Prostate gland (tissue), 2 donors: ENCODE measurements around the gene SYCN. TPM values are rescaled to one million over a fixed set of nuclear protein-coding genes. Genes with fewer than 3 reads are reported as not detected.

Experiments used
- DNase-seq: peaks from one replicate; pipeline ENCODE4 v3.0.0-alpha.2; 2019; ENCODE audit warnings: low spot score
- H3K27ac ChIP-seq, 2 donors: fragments of 200-600 bp; sonication (generic); 2 replicates each; pipeline ENCODE4 v1.5.1; 2017 to 2019
- H3K27me3 ChIP-seq: fragments of 200-600 bp; sonication (generic); replicated peaks from 2 replicates; pipeline ENCODE4 v1.5.1; 2019; ENCODE audit not compliant: insufficient read depth
- H3K36me3 ChIP-seq, 2 donors: fragments of 200-600 bp; sonication (generic); 1 replicate in 1 of 2; 2 replicates in 1 of 2; pipeline versions ENCODE4 v1.5.1 to v1.8.1; 2017 to 2019
- H3K4me1 ChIP-seq: fragments of 200-600 bp; sonication (generic); replicated peaks from 2 replicates; pipeline ENCODE4 v1.5.1; 2019
- H3K4me3 ChIP-seq, 2 donors: fragments of 200-600 bp; sonication (generic); 2 replicates each; pipeline ENCODE4 v1.5.1; 2017 to 2019
- H3K9me3 ChIP-seq: fragments of 200-600 bp; sonication (generic); 2 replicates; pipeline ENCODE4 v1.5.1; 2017
- CTCF ChIP-seq, 4 experiments: fragments of 200-600 bp in 2 of 4; fragments of 450-650 bp in 2 of 4; sonication (generic) in 2 of 4; IDR thresholded peaks; 1 replicate in 3 of 4; 2 replicates in 1 of 4; pipeline ENCODE4 v1.5.1; 2016 to 2019; ENCODE audit warnings: antibody characterized with exemption in 4 of 4, mild to moderate bottlenecking in 2 of 4, moderate library complexity in 2 of 4
- POLR2A ChIP-seq: fragments of 450-650 bp; IDR thresholded peaks from one replicate; pipeline ENCODE4 v1.6.1; 2016; ENCODE audit warnings: antibody characterized with exemption, mild to moderate bottlenecking
- POLR2AphosphoS5 ChIP-seq: sonication (generic); formaldehyde crosslinking; IDR thresholded peaks from one replicate; pipeline ENCODE4 v1.6.1; 2017; ENCODE audit warnings: antibody characterized with exemption
- WGBS: methylation state at CpG from one replicate; pipeline ENCODE4 v1.1.5; 2018; 5-methylcytosine and 5-hydroxymethylcytosine counted together
- intact Hi-C: fragments of 100-400 bp; cut with DNase I; formaldehyde crosslinking; loops from one replicate; pipeline ENCODE4 v1.14.2; 2022
- total RNA-seq, 2 donors: library from RNA; depleted of rRNA; stranded (reverse); fragments of >200 nt; gene quantifications; one replicate each; pipeline ENCODE4 v1.1.0, GENCODE V29; 2016

SYCN gene
- total RNA-seq, 2 donors from 2014 or later = 165 TPM; not detected in 1

- no peak for TF ChIP-seq POLR2AphosphoS5
- TF ChIP-seq POLR2A = no peak
- no peak for TF ChIP-seq CTCF (IDR thresholded peaks at IDR 0.05)
- no peaks in the 10 kb centered on the region for H3K9me3 ChIP-seq
- intact Hi-C loops = no loop called here
Measured at GRCh38 chr19:39240421-39240820, 36.4 kb upstream of the SYCN start.

GRCh38 chr19:39238944-39239343 lies 34.9 kb upstream of the SYCN start:
- no peak for DNase-seq
- WGBS = 90% methylated on average over 6 of the region's 6 CpGs
- Histone ChIP-seq H3K4me3 (no peak overlapping the region), H3K27me3 (no peaks in the 10 kb centered on the region), H3K27ac (no peak overlapping the region), H3K4me1 (no peaks in the 10 kb centered on the region), H3K36me3 (no peaks in the 10 kb centered on the region), H3K9me3 (no peaks in the 10 kb centered on the region)
- TF ChIP-seq CTCF (IDR thresholded peaks at IDR 0.05) (no peak), POLR2AphosphoS5 (no peak), POLR2A (no peak)
- intact Hi-C loops = no loop called here

More at GRCh38 chr19:39240421-39240820, 36.4 kb upstream of the SYCN start:
- Histone ChIP-seq H3K27me3 (no peaks in the 10 kb centered on the region), H3K36me3 (no peaks in the 10 kb centered on the region), H3K4me3 (no peak overlapping the region), H3K27ac (no peak overlapping the region), H3K4me1 (no peaks in the 10 kb centered on the region)
- WGBS = 92% methylated on average over 7 of the region's 7 CpGs
- DNase-seq = no peak

- no peaks in the 10 kb centered on the region for H3K9me3 ChIP-seq
- WGBS = 80% methylated on average over 6 of the region's 6 CpGs
- no peak overlapping the region for H3K4me3 ChIP-seq
- no peak for DNase-seq
- no peaks in the 10 kb centered on the region for H3K4me1 ChIP-seq
- H3K36me3 ChIP-seq = no peaks in the 10 kb centered on the region
- no peak overlapping the region for H3K27ac ChIP-seq
- no peaks in the 10 kb centered on the region for H3K27me3 ChIP-seq
- no peak for TF ChIP-seq CTCF (IDR thresholded peaks at IDR 0.05)
- no peak for TF ChIP-seq POLR2A
- intact Hi-C loops = no loop called here
Measured at GRCh38 chr19:39238209-39238608, 34.1 kb upstream of the SYCN start.

GRCh38 chr19:39237200-39238184 lies 33.4 kb upstream of the SYCN start:
- 34% methylated on average over 22 of the region's 22 CpGs for WGBS
- no peak for TF ChIP-seq POLR2AphosphoS5
- H3K9me3 ChIP-seq = no peaks in the 10 kb centered on the region
- no peaks in the 10 kb centered on the region for H3K4me1 ChIP-seq
- H3K27ac ChIP-seq = no peak overlapping the region
- peak; percentile 49 for DNase-seq
- intact Hi-C loops = no loop called here
- no peaks in the 10 kb centered on the region for H3K36me3 ChIP-seq
- no peaks in the 10 kb centered on the region for H3K27me3 ChIP-seq
- H3K4me3 ChIP-seq = no peak overlapping the region

- intact Hi-C loops = no loop called here
- H3K27me3 ChIP-seq = no peaks in the 10 kb centered on the region
- H3K36me3 ChIP-seq = no peaks in the 10 kb centered on the region
- no peak overlapping the region for H3K27ac ChIP-seq
- WGBS = 63% methylated on average over 12 of the region's 12 CpGs
- no peaks in the 10 kb centered on the region for H3K9me3 ChIP-seq
- no peak for DNase-seq
- TF ChIP-seq CTCF (IDR thresholded peaks at IDR 0.05) (no peak), POLR2A (no peak), POLR2AphosphoS5 (no peak)
- no peaks in the 10 kb centered on the region for H3K4me1 ChIP-seq
- no peak overlapping the region for H3K4me3 ChIP-seq
Measured at GRCh38 chr19:39236527-39236926, 32.5 kb upstream of the SYCN start.
